Hepatocyte (in vitro differentiated cells): ENCODE data around the gene LDB3.

Source experiments
- EZH2 ChIP-seq: fragments of 200-600 bp; sonication (generic); IDR thresholded peaks from 2 replicates; pipeline ENCODE4 v1.6.1; 2016; ENCODE audit warnings: antibody characterized with exemption, mild to moderate bottlenecking, borderline replicate concordance
- EZH2phosphoT487 ChIP-seq: fragments of 200-600 bp; sonication (generic); IDR thresholded peaks from one replicate; pipeline ENCODE4 v1.6.1; 2018; ENCODE audit warnings: antibody characterized with exemption, mild to moderate bottlenecking, low read depth, moderate library complexity; ENCODE audit not compliant: unreplicated experiment, severe bottlenecking
- TF ChIP-seq, protein P1 (sequence below): fragments of 200-600 bp; sonication (generic); IDR thresholded peaks from 2 replicates; pipeline ENCODE4 v1.5.1; 2016; ENCODE audit warnings: antibody characterized with exemption, mild to moderate bottlenecking; ENCODE audit not compliant: poor library complexity

DNA sequence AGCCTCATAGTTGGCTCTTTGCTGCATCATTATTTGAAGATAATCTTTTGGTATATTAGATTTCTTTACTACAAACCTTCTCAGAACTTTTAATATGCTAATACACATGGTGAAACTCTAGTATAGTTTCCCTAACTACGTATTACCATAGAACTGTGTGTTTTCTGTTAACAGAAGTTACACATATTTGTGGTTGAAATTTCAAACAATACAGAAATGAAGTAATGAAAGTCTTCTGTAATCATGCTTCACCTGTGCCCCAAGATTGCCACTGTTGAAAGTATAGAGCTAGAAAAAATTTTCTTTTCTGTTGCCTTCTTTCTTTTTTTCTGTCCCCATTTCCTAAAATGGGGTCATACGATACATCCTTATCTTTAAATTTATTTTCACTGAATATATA lies 97.2 kb downstream of the LDB3 start:
- TF ChIP-seq, protein P1, sequence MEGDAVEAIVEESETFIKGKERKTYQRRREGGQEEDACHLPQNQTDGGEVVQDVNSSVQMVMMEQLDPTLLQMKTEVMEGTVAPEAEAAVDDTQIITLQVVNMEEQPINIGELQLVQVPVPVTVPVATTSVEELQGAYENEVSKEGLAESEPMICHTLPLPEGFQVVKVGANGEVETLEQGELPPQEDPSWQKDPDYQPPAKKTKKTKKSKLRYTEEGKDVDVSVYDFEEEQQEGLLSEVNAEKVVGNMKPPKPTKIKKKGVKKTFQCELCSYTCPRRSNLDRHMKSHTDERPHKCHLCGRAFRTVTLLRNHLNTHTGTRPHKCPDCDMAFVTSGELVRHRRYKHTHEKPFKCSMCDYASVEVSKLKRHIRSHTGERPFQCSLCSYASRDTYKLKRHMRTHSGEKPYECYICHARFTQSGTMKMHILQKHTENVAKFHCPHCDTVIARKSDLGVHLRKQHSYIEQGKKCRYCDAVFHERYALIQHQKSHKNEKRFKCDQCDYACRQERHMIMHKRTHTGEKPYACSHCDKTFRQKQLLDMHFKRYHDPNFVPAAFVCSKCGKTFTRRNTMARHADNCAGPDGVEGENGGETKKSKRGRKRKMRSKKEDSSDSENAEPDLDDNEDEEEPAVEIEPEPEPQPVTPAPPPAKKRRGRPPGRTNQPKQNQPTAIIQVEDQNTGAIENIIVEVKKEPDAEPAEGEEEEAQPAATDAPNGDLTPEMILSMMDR: no peak
- no peak for TF ChIP-seq EZH2
- TF ChIP-seq EZH2phosphoT487: no peak
